Measurements from ENCODE around the gene KRTAP1-1. TPM values are rescaled to one million over a fixed set of nuclear protein-coding genes. Genes with fewer than 3 reads are reported as not detected.

KRTAP1-1 gene
- total RNA-seq, 1 experiment from 2014 or later = not detected

DNA sequence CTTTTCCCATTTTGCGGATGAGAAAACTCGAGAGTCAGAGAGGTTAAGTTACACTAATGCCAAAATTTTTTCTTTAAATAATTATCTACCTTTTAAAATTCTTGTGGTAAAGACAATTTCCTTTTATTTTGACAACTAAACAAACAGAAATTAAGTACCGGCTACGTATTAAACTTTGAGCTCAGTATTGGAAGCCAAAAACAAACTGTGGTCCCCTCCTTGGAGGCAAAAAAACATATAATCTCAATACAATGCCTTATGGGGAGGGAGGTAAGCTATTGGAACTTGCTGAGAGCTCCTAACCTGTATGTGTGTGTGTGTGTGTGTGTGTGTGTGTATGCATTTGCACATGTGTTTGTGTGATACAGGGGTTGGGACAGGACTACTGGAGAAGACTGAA, 22.2 kb upstream of the KRTAP1-1 start:
- Histone ChIP-seq H3K4me1 (ENCODE audit: control insufficient read depth in 1 of 2, insufficient read depth in 2 of 2, low read length in 2 of 2) (peaks cover 47 to 88% of the 10 kb centered on the region in 2 experiments), H3K9me2 (ENCODE audit: insufficient read depth) (no peaks in the 10 kb centered on the region), H4K20me1 (ENCODE audit: insufficient read depth) (no peaks in the 10 kb centered on the region), H3K4me2 (ENCODE audit: low read length) (no peak overlapping the region), H3K9ac (ENCODE audit: low read length) (0 out of 2 replicates have a peak overlapping the region, but pooled peaks have one; percentile 2), H2AFZ (ENCODE audit: low read depth, low read length, poor library complexity, severe bottlenecking) (no peak overlapping the region), H3K79me2 (ENCODE audit: insufficient read depth, low read length) (no peaks in the 10 kb centered on the region), H3K27ac (ENCODE audit: low read depth, low read length) (0 out of 2 replicates have a peak overlapping the region, but pooled peaks have one; percentile 9), H3K4me3 (replicated peaks in 1 of 2; ENCODE audit: low read depth in 1 of 2, low read length in 2 of 2) (no peak overlapping the region), H3K27me3 (ENCODE audit: insufficient read depth, low read length) (no peaks in the 10 kb centered on the region), H3K36me3 (ENCODE audit: control insufficient read depth in 1 of 2, insufficient read depth in 2 of 2, low read length in 2 of 2) (peaks cover 0 to 12% of the 10 kb centered on the region in 2 experiments; a peak in 1 of 4 replicates), H3K9me3 (ENCODE audit: control insufficient read depth in 1 of 2, insufficient read depth in 1 of 2, low read depth in 1 of 2, low read length in 2 of 2) (no peaks in the 10 kb centered on the region; a peak in 1 of 4 replicates)
- POLR2A ChIA-PET = no interaction called here
- CTCF ChIA-PET = no interaction called here
- no peak for ATAC-seq
- BruUV-seq (replicated peaks) = no TSS peak
- RAD21 ChIA-PET (ENCODE audit: low non-redundant PET in 1 of 2, low total read pairs in 2 of 2, uncharacterized antibody in 2 of 2, unreplicated experiment in 2 of 2) = no interaction called here
- TF ChIP-seq ZBTB33 (IDR thresholded peaks at IDR 0.05; ENCODE audit: extremely low read depth, insufficient replicate concordance, low read length) = no peak
- TF ChIP-seq CBX3 (IDR thresholded peaks at IDR 0.05; ENCODE audit: low read depth) = no peak
- no peak for TF ChIP-seq FOSL1 (IDR thresholded peaks at IDR 0.05; ENCODE audit: low read depth)
- TF ChIP-seq, protein P1, sequence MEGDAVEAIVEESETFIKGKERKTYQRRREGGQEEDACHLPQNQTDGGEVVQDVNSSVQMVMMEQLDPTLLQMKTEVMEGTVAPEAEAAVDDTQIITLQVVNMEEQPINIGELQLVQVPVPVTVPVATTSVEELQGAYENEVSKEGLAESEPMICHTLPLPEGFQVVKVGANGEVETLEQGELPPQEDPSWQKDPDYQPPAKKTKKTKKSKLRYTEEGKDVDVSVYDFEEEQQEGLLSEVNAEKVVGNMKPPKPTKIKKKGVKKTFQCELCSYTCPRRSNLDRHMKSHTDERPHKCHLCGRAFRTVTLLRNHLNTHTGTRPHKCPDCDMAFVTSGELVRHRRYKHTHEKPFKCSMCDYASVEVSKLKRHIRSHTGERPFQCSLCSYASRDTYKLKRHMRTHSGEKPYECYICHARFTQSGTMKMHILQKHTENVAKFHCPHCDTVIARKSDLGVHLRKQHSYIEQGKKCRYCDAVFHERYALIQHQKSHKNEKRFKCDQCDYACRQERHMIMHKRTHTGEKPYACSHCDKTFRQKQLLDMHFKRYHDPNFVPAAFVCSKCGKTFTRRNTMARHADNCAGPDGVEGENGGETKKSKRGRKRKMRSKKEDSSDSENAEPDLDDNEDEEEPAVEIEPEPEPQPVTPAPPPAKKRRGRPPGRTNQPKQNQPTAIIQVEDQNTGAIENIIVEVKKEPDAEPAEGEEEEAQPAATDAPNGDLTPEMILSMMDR (IDR thresholded peaks at IDR 0.05 in 2 of 3, conservative IDR thresholded peaks at IDR 0.05 in 1 of 3; ENCODE audit: borderline replicate concordance in 1 of 3, insufficient read depth in 1 of 3, low read depth in 2 of 3, low read length in 2 of 3) = no peak
- TF ChIP-seq EZH2phosphoT487 (IDR thresholded peaks at IDR 0.05; ENCODE audit: borderline replicate concordance) = no peak
- no peak for TF ChIP-seq EGR1 (IDR thresholded peaks at IDR 0.05; ENCODE audit: low read depth)
- no peak for TF ChIP-seq ATF3 (IDR thresholded peaks at IDR 0.05)
- no peak for TF ChIP-seq POLR2AphosphoS5 (IDR thresholded peaks at IDR 0.05; ENCODE audit: low read depth, low read length)
- TF ChIP-seq ZNF274 (IDR thresholded peaks at IDR 0.05; ENCODE audit: low read depth, low read length) = no peak
- no peak for TF ChIP-seq SRF (IDR thresholded peaks at IDR 0.05; ENCODE audit: low read depth)
- no peak for TF ChIP-seq SP1 (IDR thresholded peaks at IDR 0.05; ENCODE audit: low read depth)
- DNase-seq (ENCODE audit: low read depth, low spot score) = no peak
- intact Hi-C loops (cut with micrococcal nuclease) = no loop called here

Measured in HCT116 (cell line).